HG03378 (cell line): Measurements from ENCODE around the gene CTRB1.
A peak's percentile ranks its signal among the peaks of the same experiment; 100 is the strongest.
"Not testable (repeated sequence)": the region's sequence is repeated elsewhere in the genome, so short reads cannot be mapped to it uniquely, and the experiment has no call there.

Experiments used
- ATAC-seq: cut with Tn5 transposase; IDR thresholded peaks from one replicate; pipeline ENCODE4 v1.9.1; 2021; ENCODE audit warnings: mild to moderate bottlenecking, moderate library complexity; ENCODE audit not compliant: unreplicated experiment

The CTRB1 gene

DNA sequence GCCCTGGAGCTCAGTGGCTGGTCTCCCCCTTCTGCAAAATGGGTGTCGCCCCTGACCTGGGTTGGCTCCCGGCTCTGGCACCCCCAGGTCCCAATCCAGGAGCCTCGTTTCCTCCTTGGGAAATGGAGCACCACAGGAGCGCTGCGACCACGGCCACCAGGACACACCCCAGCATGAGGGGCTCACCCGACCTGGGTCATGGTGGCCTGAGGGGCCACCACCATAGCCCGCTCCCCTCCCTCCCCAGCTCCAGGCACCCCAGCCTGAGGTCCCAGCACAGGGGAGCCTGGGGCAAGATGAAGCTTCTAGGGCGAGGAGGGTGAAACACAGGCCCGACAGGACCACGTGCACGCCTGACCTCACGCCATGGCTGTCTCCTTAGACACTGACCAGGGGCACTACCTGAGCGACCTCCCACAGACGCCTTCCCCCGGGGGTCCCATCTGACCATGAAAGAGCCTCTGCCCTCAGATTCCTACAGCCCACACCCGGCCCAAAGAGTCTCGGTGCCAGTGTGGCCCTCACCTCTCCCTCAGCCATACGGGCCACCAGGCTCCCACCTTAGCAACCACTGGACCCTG is 20.8 kb downstream of the CTRB1 start:
- ATAC-seq: no peak

DNA sequence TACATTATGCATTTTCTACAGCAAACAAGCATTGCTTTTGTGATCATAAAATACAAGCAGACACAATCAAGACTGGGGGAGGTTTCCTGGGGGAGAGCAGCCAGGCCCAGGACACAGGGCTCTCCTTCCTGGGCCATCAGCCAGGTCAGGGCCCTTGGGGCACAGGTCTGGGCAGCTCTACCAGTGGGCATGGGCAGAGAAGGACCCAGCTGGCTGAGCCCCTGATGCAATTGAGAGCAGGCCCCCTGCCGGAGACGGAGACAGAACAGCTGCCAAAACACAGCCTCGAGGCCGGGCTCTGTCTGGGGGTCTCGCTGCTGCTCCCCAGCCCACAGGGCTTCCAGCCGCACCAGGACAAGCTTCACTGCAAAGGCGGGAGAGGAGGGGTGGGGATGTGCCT is 21.8 kb downstream of the CTRB1 start:
- ATAC-seq: not testable (repeated sequence)

DNA sequence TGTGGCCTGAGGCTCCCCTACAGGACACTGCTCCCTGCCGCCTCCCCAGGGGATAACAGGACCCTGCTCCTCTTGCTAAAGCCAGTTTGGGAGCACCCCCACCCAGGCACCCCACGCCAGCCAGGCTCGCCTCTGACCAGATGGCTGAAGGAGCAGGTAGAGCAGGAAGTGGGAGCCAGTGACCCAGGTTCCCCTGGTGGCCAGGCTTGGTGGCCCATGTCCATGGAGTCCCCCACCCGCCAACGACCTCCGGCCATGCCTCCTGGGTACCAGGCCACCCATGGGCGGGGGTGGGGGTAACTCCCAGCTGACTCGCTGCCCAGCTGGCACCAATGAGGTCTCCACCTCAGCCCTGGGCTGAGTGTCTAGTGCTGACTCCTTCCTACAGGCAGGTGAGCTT is 22.6 kb downstream of the CTRB1 start:
- ATAC-seq: no peak

DNA sequence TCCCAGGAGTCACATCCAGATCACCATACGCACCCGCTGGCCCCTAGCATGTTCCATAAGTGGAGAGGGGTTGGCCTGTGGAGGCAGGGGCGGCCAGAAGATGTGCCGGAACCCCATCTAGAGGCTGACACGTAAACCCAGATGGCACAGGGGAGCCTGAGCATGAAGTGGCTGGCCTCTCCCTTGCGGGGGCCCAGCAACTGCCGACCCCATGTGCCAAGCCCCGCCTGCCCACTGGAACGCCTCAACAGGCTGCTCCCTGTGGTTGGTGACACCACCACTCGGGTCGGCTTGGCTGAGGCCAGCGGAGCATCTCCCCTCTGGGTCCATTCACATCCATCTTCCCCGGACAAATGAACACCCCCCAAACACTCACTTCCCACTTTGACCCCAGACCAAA is 23.2 kb downstream of the CTRB1 start:
- ATAC-seq: no peak

DNA sequence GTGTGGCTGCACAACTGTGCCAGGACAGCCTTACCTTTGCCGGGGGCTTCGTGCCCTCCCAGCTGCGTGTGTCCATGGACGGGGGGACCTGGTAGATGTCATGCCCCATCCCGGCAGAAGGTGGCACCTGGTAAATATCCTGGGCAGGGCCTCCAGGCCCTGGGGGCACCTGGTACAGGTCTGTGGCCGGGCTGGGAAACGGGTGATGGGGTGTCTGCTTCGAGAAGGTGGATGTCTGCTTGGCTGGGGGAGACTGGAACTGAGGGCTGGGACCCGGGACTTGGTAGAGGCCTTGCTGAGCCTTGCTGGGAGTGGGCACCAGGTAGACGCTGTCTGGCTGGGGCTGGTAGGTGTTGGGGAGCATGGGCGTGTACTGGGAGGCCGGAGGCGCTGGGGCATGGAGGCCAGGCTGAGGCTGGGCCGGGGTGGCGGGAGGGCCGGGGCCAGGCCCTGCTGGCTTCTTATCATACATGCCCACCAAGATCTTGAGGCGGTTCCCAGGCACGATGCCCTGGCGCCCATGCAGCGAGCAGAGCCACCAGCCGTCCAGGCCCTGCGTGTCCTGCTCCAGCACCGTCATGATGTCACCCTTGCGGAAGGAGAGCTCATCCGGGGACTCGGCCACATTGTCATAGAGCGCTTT is 23.8 kb downstream of the CTRB1 start:
- ATAC-seq: not testable (repeated sequence)

DNA sequence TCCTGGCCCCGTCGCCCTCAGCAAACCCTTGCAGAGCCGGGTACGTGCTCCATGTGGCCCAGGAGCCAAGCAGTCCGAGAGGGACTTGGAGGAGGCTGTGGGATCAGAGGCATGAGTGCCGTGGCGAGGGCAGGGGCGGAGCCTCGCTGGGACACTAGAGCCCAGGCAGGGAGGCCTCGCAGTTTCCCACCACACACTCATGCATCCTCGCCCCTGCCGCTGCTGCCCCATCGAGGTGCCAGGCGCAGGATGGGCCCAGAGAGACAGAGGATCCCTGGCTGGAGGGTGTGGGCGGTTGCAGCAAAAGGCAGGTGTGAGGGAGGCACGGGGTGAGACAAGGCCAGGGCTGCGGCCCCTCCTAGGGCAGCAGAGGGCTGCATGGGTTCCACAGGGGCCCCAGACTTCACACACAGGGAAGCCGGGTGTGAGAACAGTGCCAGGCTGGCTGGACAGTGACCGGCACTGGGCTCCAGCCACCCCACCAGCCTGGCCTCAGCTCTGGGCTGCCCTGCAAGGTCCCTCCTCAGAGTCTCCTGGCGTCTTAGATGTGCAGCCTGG is 25.0 kb downstream of the CTRB1 start:
- no peak for ATAC-seq

DNA sequence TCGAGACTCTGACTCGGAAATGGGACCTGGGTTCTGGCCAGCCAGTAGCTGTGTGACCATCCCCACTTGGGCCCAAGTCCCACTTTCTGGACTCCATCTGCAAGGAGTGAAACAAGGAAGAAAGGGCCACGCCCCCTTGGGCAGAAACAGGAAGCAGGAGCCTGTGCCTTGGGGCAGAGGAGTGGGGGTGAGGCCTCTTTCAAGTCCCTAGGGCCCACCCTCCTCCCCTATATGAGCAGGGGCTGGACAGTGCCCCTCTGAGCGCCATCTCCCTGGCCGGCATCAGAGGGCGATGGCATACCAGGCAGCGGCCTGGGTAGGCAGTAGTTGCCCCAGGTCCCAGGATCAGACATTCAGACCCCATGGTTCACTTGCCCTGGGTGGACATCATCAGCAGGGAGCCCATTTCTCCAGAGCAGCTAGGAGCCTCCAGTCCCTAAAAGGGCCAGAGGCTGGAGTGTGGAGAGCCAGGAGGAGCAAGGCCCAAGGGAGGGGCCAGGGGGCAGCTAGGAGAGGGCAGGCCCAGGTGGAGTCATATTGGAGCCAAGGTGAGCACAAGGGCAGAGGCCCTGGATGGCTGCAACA is 25.5 kb downstream of the CTRB1 start:
- no peak for ATAC-seq

DNA sequence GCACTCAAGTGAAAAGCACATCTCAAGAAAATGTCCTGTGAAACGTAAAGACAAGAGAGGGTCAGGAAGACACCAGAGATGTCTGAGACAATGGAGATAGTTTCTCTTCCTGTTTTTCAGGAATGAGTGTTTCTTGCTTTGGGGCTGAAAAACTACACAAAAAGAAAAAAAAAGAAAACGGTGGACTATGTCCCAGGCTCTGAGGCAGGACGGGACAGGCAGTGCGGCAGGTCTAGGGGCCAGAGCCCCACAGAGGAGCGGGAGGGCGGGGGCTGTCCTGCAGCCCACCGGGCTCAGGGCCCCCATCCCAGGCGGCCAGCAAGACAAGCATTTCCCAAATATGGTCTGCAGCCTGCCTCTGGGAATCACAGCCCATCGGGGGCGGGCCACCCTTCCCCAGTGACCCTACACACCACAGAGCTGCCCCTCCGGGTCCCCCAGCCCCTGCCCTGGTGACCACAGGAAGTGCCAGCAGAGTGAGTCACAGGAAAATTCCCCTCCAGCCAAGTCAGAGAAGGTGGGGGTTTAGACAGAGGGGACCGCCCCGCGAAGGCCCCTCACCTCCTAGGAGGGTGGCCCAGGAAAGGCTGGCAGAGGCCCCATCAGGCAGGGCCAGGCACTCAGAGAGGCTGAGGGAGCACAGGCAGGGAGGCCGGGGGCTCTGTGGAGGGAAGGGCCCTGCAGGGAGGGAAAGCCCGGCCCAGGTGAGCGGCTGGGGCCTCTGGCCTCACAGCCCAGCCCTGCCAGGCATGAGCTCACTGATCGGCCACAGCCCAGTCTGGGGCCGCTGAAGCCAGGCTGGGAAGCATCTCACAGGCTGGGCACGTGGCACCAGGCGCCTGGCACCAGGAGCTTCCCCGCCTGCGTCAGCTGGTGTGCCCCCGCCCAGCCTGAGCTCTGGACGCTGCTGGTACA is 26.3 kb downstream of the CTRB1 start:
- peak; percentile 45 for ATAC-seq

DNA sequence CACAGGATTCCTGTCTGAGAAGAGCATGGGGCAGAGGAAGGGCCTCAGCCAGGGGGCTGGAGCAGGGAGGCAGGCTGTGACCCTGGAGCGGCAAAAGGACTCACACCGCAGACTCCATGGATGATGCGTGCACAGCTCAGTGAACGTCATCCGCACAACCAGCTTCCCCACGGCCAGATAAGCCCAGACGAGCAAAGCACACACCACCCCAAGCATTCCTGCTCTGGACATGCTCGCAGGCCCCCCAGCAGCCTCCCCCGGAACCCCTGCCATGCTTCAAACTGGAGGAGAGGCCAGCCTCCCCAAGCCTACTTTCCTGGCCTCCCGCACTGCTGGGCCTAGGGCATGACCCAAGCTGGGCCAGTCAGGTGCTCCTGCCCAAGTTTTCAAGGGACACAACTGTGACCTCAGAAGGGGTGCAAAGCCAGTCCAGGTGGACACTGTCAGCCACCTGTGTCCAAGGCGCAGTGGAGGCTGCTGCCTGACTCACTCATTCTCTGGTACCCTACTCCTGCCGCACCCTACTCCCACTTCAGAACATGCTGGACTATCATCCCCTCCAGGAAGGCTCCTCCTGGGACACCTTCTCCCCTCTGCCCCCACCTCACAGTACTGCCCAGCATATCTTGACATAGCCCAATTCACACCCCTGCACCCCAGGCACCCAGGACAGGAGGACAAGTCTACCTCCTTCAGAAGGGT is 27.9 kb downstream of the CTRB1 start:
- ATAC-seq: no peak

DNA sequence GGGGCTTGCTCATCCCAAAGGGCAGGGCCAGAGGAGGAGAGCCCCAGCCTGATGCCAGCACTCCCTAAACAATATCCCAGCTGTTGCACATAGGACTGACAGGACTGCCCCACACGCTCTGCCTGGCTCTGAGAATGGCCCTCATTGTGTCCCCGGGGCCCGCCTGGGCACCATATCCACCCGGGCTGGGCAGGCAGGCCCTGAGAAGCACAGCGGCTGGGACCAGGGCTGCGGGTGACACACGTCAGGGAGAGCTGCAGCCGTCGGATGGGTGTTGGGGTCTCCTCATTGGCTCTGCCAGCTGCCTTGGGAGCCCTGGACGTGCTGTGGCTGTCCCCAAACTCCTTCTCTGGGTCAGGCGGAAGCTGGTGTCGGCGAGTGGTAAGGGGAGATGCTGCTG is 28.5 kb downstream of the CTRB1 start:
- no peak for ATAC-seq

DNA sequence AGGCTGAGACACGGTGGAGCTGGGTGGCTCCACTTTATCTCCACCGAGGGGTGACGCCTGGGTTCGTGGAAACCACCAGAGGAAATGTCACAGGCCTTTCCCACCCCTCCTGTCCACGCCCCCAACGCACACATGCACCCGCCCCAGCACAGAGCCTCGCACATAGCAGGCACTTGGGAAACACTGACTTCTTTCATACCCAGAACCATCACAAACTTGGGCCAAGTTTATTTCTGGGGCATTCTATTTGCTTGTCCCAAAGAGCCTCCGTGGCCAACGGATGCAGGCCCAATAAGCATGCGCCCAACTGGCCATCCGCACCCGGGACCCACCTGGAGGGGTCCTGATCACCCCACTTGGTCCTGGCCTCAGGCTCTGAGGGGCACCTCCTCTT is 29.4 kb downstream of the CTRB1 start:
- no peak for ATAC-seq

DNA sequence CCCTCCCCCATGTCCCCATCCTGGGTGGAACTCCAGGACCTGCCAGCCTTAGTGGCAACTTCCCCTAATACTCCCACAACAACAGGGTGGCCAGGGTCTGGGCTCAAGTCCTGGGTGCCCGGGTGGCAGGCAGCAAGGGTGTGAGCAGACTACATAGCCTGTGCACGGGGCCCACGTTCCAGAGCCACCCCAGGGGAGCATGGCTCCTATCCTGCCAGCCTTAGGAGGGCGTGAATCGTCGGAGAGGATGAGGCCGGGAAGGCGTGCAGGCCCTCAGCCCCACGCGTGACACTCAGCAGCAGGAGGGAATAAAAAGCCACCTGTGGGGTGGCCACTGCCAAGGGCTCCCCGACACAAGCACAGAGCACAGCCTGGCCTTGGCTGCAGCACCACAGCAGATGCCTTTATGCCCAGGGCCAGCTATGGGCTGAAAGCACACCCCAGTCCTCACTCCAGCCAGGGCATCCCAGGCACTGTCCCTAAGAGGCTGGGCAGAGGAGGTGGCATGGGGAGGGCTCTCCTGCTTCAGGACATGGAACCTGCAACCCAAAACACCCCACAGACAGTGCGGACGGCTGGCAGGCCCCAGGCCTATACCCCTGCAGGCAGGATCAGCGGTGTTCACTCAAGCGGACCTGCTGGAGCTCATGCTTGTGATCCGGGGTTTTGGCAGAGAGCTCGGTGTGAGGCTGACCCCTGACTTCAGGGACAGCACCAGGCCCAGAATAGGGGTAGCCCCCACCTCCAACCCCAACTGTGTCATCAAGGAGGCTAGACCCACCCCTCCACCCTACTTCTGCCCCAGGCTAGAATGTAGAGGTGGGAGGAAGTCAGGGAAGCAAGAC is 30.0 kb downstream of the CTRB1 start:
- ATAC-seq: no peak

DNA sequence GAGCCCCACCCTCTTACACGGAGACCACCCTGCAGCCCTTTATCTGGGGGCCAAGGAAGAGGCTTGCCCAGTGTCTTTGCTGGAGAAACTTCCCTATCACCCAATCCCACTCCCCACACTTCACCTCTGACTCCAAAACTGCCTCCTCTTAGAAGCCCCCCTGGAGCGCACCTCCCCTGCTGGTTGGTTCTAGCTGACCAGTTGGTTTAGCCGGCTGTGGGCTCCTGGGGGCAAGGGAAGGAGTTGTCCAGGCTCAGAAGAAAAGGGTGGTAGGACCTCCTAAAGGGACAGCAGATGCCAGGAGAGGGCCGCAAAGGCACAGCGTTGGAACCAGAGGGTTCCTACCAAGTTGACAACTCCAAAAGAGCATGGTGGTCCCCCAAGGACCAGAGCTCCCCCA is 30.7 kb downstream of the CTRB1 start:
- ATAC-seq: no peak

DNA sequence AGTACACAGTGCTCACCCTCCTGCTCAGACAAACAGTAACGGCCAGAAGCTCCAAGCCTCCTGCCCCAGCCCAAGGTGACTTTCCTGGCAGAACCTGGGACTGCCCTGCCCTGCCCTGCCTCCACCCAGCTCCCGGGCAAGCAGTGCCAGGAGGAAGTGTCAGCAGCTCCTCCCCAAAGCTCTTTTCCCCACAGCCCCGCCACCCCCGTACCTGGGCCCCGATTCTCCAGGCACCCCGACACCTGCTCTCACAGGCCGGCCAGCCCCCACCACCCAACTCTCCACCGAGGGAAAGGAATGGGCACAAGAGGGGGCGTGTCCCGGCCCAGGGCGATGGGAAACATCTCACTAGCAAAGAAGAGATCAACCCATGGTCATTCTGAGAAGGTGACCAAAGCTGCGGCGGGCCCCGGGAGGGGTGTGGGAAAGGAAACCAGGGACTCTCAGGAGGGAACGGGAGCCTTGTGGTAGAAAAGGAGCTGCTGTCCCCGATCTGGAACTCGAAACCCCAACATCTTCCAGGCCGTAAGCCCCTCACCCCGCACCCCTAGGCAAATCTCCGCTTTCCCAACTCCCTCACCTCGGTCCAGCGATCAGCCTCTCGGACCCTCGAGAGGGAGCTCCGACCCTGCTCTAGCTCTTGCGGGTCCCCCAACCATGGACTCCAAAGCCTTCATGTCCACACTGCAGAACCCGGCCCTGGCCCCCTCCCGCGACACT is 31.5 kb downstream of the CTRB1 start:
- ATAC-seq: no peak

DNA sequence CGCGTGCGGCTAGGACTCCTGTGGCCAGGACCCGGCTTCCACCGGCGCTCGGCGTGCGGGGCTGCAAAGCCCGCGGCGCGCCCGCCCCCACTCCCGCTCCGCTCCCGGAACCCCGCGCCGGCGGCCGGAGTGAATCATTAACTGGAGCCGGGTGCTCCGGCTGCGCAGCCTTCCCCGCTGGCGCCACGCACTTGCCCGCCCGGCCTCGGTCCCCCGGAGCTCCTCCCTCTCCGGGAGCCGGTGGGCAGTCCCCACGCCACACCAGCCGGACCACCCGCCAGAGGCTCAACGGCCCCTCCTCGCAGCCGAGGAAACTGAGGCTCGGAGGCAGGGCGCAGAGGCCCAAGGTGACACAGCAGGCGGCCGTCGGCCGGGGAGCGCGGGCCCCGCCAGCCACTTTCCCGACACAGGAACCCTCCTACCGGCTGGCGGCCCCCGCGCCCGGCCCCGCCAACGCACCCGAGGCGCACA is 32.1 kb downstream of the CTRB1 start:
- ATAC-seq: no peak

DNA sequence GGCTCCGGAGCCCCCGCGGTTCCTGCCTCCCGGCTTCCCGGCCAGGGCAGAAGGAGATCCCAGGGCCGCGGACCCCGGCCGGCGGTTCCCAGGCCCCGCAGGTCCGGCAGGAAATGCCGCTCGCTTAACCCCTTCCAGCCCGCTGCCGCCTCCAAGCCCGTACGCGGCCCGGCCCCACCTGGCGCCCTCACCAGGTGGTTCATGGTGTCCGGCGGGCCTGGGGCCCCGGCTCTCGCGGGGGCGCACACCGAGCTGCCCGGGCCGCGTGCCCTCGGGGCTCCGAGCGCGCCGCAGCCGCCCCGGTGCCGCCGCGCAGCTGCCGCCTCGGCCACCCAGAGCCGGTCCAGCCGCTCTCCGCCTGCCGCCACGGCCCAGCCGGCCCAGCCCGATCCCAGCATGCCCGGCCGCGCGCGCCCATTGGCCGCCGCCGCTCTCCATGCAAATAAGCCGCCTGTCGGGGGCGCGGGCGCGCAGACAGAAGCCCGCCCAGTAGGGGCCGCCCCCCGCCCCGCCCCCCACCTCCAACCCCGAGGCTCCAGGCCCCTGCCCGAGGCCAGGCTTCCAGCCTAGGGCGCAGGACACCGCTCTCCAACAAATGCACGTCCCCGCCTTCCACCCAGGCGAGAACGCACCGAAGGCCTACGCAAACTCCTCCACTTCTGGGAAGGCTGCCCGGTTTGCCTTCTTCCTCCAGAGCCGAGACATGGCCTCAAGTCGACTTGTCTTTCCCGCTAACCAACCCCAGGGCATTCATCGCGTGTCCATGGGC is 32.7 kb downstream of the CTRB1 start, which contains the start of gene BCAR1:
BCAR1 (minus strand) TSS at position 345 of the 769 bp plus-strand sequence; CDS start at position 203, 142 bp downstream.
- ATAC-seq: peak; percentile 44

DNA sequence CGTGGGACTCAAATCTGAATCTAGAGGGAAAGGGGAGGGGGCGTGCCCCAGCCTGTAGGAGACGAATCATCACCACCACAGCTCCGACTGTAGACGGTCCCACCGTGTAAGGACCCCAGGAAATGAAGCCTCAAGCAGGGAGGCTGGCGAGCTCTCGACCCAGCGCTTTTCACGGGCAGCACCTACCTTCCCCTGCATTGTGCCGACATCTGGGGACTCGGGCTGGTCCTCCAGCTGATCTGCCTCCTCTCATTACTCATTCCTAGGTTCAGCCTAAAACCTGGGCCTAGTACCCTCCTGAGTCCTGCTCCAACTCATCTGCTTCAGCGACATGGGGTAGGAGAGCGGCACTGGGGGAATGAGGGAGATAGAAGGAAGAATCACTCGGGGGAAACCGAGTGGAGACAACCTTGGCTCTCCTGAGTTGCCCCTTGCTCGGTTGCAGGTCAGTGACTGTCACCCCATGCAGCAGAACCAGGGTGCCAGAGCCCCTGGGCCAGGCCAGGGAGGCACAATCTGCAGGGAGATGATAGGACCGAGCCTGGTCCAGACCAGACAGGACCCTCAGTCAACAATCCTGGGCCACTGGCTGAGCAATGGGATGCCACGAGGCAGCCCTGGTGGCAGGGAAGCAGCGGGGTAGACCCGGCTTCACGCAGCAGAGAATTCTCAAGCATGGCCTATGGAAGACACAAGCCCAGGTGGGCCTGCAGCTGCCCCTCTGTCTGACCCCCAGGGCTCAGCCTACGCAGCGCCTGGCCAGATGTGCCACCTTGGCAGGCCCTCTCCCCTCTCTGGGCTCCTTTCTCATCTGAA is 33.5 kb downstream of the CTRB1 start:
- ATAC-seq: no peak
